GM19240 (cell line): ENCODE measurements around the gene VARS1.
"Not testable (repeated sequence)": the region's sequence is repeated elsewhere in the genome, so short reads cannot be mapped to it uniquely, and the experiment has no call there.

Source experiments
- DNase-seq: peaks from one replicate; pipeline ENCODE4 v3.0.0; 2011; ENCODE audit warnings: low spot score; ENCODE audit not compliant: insufficient read length

VARS1 gene

GRCh38 chr6:31822036-31822821 lies 26.7 kb upstream of the VARS1 start:
- no peak for DNase-seq

- no peak for DNase-seq
Measured at GRCh38 chr6:31821301-31822035, 25.9 kb upstream of the VARS1 start.

- not testable (repeated sequence) for DNase-seq
Measured at GRCh38 chr6:31820399-31820798, 24.8 kb upstream of the VARS1 start.

GRCh38 chr6:31819871-31820299 lies 24.3 kb upstream of the VARS1 start:
- DNase-seq: no peak

- DNase-seq: not testable (repeated sequence)
Measured at GRCh38 chr6:31817929-31818511, 22.5 kb upstream of the VARS1 start.

GRCh38 chr6:31817133-31817928 lies 21.8 kb upstream of the VARS1 start:
- DNase-seq: not testable (repeated sequence)

- DNase-seq: no peak
Measured at GRCh38 chr6:31815025-31815838, 19.7 kb upstream of the VARS1 start, which contains the start of the genes HSPA1A and HSPA1L. TSS of gene HSPA1A (plus strand) at chr6:31815543. CDS start at chr6:31815757, 214 bp downstream. TSS of gene HSPA1L (minus strand) at chr6:31815283. CDS start at chr6:31811972, 3,311 bp downstream.

- DNase-seq: no peak
Measured at GRCh38 chr6:31814677-31815024, 19.1 kb upstream of the VARS1 start.

GRCh38 chr6:31813465-31813849 lies 17.9 kb upstream of the VARS1 start:
- no peak for DNase-seq

- no peak for DNase-seq
Measured at GRCh38 chr6:31811645-31812044, 16.1 kb upstream of the VARS1 start.

GRCh38 chr6:31808599-31808998 lies 13.0 kb upstream of the VARS1 start:
- not testable (repeated sequence) for DNase-seq

GRCh38 chr6:31806470-31807272 lies 11.1 kb upstream of the VARS1 start, which contains the start of gene LSM2:
TSS of gene LSM2 (minus strand) at chr6:31806966. CDS start at chr6:31806757, 209 bp downstream.
- DNase-seq: peak; percentile 97

GRCh38 chr6:31805939-31806469 lies 10.5 kb upstream of the VARS1 start:
- DNase-seq: no peak

- DNase-seq: not testable (repeated sequence)
Measured at GRCh38 chr6:31801031-31801927, 5.7 kb upstream of the VARS1 start.

GRCh38 chr6:31799781-31800180 lies 4.2 kb upstream of the VARS1 start:
- DNase-seq: no peak

GRCh38 chr6:31797588-31797987 lies 2.0 kb upstream of the VARS1 start:
- no peak for DNase-seq

GRCh38 chr6:31796993-31797385 lies 1.4 kb upstream of the VARS1 start:
- no peak for DNase-seq
